Mammary epithelial cell (primary cell): ENCODE measurements around the gene NCAN.

Source experiments
- EZH2 ChIP-seq: IDR thresholded peaks from 2 replicates; pipeline ENCODE4 v1.6.1; 2012; ENCODE audit warnings: low read length, inconsistent platforms, borderline replicate concordance
- TF ChIP-seq, protein P1 (sequence below), 2 donors: IDR thresholded peaks in 1 of 2; conservative IDR thresholded peaks in 1 of 2; 2 replicates each; pipeline ENCODE4 v1.5.1; 2011 to 2012; ENCODE audit warnings: inconsistent platforms in 2 of 2, low read length in 2 of 2, mild to moderate bottlenecking in 2 of 2, control low read depth in 1 of 2, low read depth in 1 of 2; ENCODE audit not compliant: insufficient read depth in 1 of 2; ENCODE audit errors: extremely low read depth in 1 of 2

DNA sequence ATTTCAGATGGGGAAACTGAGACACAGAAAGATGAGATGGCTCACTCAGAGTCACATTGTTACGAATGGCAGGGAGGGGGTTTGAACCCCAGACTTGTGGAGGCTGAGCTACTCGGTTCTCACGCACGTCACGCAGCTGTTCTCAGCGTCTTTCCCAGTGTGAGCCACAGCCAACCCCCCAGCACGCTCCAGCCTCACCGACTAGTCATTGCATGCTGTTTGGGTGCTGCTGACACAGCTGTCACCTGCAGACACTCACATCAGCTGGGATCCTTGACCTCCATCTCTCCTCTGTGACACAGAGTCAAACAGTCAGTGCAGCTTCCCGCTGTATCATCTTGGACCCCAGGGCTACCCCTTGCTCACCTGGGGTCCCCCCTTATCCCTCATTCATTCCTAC, 2.4 kb upstream of the NCAN start:
- TF ChIP-seq, protein P1, sequence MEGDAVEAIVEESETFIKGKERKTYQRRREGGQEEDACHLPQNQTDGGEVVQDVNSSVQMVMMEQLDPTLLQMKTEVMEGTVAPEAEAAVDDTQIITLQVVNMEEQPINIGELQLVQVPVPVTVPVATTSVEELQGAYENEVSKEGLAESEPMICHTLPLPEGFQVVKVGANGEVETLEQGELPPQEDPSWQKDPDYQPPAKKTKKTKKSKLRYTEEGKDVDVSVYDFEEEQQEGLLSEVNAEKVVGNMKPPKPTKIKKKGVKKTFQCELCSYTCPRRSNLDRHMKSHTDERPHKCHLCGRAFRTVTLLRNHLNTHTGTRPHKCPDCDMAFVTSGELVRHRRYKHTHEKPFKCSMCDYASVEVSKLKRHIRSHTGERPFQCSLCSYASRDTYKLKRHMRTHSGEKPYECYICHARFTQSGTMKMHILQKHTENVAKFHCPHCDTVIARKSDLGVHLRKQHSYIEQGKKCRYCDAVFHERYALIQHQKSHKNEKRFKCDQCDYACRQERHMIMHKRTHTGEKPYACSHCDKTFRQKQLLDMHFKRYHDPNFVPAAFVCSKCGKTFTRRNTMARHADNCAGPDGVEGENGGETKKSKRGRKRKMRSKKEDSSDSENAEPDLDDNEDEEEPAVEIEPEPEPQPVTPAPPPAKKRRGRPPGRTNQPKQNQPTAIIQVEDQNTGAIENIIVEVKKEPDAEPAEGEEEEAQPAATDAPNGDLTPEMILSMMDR (conservative IDR thresholded peaks at IDR 0.05 in 1 of 2, IDR thresholded peaks at IDR 0.05 in 1 of 2; ENCODE audit: extremely low read depth in 1 of 2, insufficient read depth in 1 of 2, low read depth in 1 of 2, low read length in 2 of 2) = no peak
- no peak for TF ChIP-seq EZH2
